NCI-H1436 (cell line): Measurements from ENCODE around the gene SIGLEC11.
"Not testable (repeated sequence)": the region's sequence is repeated elsewhere in the genome, so short reads cannot be mapped to it uniquely, and the experiment has no call there.

ENCODE experiments used
- DNase-seq: peaks from one replicate; lab custom pipeline; 2025; lab: John Stamatoyannopoulos, UW

Gene SIGLEC11

DNA sequence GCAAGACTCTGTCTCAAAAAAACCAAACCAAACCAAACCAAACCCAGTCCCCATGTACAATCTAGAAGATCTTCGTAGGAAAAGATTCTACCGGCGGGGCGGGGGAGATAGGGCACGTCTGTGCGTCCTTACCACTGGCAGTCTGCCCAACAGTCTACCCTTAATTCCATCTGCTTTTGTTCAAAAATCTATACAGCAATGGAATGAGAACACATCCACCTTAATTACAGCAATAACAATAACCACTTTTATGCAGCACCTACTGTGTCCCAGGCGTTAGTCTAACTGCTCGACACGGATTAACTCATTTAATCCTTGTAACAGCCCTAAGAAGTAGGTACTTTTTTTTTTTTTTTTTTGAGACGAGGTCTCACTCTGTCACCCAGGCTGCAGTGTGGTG is 34.5 kb downstream of the SIGLEC11 start:
- no peak for DNase-seq

DNA sequence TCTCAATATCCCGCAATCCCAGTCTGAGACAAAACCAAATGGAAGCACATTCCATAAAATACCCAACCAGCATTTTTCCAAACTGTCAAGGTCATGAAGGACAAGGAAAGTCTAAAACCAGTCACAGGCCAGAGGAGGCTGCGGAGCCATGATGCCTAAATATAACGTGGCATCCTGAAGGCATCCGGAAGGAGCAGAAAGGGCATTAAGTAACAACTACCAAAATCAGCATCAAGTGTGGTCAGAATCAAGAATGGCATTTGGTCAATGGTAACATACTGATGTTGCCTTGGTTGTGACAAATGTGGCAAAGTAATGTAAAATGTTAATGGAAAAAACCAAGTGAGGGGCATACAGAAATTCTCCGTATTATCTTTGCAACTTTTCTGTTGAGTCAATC is 35.5 kb downstream of the SIGLEC11 start:
- DNase-seq, result no peak

GRCh38 chr19:49924881-49925210 is 36.1 kb downstream of the SIGLEC11 start:
- DNase-seq, result not testable (repeated sequence)

DNA sequence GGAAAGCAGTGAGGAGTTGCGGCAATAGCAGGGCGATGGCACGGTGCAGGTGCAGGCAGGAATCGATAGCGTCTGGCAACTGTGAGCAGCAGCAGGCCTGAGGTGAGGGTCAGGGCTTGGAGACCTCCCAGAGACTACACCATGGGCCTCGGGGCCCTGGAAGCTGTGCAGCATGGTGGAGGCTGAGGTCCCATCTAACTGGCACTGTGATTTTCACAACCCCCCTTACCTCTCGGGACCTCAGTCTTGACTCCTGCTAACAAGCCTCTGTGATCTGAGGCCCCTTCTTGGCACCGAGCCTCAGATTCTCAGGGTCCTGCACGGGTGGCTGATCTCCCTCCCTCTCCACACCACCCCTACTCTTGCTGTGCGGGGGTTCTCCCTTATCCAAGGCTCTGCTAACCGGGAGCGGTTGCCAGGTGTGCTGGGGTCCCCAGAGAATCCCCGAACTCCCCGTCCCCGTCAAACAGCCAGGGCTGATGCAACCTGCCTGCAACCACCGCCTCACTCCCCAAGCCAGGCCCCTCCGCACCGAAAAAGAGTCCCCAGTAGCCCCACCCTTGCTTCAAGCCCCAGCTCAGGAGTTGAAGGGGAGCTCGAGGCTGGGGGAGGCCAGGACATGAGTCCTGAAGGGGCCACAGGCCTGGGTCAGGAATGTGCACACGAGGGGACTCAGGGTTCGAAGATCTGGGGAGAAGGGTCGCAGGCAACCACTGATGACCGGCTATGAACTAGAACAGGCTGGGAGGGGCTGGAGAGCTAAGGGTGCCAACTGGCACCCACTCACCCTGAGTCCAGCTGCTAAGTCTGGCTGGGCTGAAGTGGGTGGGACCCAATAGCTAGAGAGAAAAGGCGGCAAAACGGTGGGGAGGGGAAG is 36.7 kb downstream of the SIGLEC11 start:
- DNase-seq, result peak; percentile 95

- no peak for DNase-seq
Observed at GRCh38 chr19:49923055-49924003, 37.6 kb downstream of the SIGLEC11 start.

DNA sequence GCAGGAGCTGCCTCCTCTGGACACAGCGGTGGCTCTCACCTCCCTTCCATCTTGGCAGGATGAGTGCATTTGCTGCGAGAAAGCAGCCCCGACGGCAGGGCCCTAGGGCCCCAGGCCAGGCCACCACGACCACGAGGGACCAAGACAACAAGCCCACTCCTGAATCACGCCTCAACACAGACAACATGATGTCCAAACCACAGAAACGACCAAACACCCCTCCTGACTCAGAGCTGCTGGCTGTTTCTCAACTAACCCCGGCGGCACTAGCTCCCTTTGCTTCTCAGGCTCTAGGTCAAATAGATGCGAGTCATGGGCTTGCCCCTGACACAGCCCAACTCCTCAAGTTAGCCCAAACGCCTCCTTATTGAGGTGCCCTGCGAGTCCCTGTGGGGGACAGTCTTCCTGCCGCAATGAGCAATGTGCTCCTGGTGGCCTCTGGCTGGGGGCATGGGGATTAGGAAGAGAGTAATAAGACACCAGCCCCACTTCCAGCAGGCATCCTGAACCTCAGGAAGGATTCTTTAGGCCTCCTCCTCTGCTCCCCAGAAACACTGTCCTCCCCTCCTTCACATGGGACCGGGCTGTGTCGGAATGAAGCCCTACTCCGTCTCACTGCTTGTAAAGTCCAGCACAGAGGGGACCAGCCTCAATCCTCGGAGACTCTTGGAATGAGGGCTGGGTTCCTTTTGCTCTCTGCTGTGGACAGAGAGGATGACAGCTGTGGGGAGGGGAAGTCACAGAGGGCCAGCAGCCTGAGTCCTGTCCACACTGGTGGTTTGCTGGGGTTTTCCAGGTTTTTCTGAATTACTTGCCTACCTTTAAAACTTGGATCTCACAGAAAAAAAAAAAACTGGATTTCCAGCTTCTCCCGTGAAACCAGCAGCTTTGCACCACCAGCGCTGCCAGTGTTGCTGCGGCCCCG is 38.8 kb downstream of the SIGLEC11 start:
- DNase-seq, result no peak

DNA sequence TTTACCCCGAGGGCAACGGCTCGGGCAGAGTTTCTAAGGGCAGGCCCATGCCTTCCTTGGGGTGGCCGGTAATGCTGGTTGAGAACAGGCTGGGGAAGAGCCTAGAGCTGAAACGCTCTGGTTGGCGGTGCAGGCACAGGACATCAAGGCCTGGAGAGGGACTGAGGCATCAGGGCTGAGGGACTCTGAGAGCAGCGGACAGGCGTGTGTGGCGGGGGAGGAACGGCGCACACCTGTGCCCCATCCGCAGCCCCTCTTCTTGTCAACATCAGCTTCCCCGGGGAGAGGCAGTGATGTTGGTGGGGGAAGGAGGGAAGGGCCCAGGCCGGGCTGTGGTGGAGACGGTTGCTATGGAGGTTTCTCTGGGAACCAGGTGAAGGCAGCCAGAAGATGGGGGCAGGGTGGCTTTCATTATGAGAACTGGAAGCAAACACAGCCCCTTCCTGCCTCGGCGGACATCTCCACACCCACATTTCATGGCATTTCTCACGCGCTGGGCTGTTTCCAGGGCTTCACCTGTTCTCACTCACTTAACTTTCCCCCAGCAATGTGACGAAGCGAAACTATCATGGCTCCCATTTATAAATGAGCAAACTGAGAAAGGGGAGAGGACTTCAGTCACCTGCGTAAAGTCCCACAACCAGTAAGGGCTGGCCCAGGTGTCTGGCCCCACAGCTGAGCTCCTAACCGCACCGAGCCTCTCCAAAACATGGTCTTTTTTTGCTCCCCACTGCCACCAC is 40.2 kb downstream of the SIGLEC11 start:
- DNase-seq, result peak; percentile 92

- DNase-seq, result no peak
Observed at GRCh38 chr19:49918089-49918488, 42.9 kb downstream of the SIGLEC11 start.

DNA sequence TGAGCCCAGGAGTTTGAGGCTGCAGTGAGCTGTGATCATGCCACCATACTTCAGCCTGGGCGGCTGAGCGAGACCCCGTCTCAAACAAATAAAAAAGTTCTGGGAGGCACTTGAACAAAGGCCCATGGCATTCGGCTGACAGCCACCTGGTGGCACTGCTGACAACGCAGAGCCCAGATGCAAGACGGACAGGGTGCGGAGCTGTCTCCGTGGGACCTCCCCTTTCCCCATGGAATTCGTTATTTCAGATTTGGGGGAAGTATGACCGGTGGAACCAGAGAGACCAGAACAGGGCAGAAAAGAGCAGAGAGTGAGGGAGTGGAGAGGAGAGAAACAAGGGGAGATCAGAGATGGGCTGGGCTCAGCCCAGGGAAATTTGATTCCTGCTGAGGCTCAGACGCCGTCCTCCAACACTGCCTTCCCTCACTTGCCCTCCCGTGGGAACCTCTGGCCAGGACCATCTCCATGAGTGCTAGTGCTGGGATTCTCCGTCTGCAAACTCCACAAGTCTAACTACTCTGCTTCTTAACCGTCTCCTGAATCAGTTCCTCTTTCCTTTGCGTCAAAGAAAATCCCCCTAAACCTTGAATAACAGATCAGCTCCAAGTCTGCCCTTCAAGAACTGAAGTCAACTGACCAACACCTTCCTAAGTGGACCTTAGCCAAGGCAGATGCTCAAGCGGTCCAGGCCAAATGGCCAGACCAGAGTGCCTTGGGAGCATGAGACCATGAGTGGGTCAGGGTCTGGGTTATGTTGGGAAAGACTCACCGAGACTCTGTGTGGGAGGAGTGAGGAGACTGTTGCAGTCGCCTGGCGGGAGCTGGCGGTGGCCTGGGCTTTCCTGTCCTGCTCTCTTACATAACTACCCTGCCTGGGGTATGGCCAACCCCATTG is 43.9 kb downstream of the SIGLEC11 start:
- no peak for DNase-seq

GRCh38 chr19:49915271-49915670 is 45.7 kb downstream of the SIGLEC11 start:
- no peak for DNase-seq

DNA sequence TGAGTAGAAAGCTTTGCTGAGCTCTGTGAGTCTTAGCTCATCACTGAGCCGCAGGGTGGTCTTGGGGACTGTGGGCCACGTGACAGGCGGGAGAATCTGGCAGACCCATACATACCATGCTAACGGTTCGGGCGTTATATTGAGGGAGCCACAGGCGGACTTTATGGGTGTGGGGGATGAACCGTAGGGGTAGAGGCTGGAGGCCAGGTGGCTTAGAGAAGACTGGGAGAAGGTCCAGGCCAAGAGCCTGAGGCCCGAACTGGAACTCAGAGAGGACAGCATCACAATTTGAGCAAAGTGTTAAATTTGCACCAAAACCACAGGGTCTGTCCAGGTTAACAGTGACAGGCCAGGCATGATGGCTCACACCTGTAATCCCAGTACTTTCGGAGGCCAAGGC is 47.3 kb downstream of the SIGLEC11 start:
- DNase-seq, result no peak

- no peak for DNase-seq
Observed at GRCh38 chr19:49912965-49913685, 47.8 kb downstream of the SIGLEC11 start.

GRCh38 chr19:49911381-49912145 is 49.4 kb downstream of the SIGLEC11 start:
- no peak for DNase-seq

DNA sequence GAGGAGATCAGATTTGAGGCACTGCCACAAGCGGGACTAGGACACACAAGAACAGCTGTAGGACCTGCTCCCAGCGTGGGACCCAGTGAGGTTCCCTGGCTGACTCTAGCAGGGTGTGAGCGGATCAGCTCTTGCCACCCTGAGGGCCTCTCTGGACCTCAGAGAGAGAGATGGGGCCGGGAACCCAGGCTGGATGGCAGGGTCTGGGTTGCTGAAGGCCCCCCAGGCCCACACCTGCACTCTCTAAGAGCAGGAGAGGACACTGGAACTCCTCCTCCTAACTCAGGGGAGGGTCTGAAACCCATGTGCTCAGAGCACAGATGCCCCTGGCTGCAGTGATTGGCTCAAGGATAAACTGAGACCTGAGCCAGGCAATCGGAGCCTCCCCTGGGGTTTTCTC is 50.8 kb downstream of the SIGLEC11 start:
- no peak for DNase-seq

DNA sequence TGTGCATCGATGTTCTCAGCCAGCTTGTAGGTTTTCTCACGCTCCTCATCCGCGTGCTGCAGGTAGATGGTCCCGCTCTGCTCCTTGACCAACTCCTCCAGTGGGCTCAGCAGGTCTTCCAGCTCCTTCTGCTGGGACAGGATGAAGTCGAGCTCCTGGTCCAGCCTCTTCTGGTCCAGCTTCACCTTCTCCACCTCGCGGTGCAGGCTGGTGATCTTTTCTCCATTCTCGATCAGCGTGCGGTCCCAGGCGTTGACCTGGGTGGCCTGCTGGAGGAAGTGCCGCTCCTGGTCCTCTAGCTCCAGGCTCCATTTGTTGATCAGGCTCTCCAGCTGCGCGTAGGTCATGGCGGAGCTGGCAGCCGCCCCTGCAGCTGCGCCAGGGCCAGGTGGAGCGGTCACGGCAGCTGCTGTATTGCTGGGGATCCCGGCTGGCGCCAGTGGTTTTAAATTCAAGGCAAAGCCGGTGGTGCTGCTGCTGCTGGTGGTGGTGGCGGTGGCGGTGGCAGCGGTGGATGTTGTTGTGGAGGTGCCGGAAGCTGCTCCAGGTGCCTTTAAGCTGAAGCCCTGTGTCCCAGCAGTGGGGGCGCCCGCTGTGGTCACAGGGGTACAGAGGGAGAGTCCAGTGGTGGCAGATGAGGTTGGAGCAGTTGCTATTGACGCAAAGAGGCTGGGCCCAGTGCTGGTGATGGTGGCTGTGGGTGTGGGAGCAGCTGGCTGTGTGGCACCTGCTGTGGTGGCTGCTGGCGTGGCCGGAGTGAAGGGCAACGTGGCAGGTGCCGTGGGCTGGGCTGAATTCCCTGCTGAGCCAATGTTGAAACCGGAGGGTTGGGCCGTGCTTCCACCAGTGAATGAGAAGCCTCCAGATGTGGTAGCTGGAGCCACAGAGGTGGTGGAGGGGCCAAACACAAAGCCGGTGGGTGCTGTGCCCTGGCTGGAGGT is 52.2 kb downstream of the SIGLEC11 start:
- DNase-seq, result no peak

DNA sequence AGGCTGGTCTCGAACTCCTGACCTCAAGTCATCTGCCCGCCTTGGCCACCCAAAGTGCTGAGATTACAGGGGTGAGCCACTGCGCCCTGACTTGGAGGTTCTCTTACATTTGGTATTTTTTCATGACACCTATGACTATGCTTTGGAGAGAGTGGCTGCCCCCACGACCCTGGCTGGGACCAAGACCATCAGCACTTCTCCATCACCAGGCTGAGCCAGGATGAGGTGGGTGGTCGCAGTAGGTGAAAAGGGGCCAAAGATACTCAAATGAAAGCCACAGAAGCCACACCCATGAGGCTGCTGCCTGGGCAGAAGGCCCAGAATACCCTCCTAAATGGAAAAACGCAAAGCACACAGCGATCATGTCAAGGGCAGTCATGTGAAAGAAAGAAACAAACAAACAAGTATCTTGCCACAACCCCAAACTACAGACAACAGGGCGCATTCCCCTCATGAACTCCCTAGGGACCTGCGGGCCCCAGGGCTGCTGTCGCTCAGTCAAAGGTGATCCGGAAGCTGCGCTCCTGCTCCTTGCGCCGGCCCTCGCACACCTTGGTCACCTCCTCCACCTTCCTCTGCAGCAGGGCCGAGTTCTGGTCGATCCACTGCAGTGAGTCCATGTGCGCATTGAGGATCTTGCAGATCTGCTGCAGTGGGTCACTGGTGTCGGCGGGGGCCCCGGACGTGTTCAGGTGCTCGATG is 53.1 kb downstream of the SIGLEC11 start:
- DNase-seq, result no peak
